Measurements from ENCODE around the gene RPTOR.

- TF ChIP-seq EZH2 (IDR thresholded peaks at IDR 0.05; ENCODE audit: borderline replicate concordance, low read depth, low read length, severe bottlenecking) (no peak), CTCF (IDR thresholded peaks at IDR 0.05; ENCODE audit: borderline replicate concordance, extremely low read depth, low read length, poor library complexity, severe bottlenecking) (no peak)
These were observed 293.8 kb downstream of the RPTOR start for GRCh38 chr17:80838311-80839025.
